Measurements from ENCODE around the gene MTCH1.

MTCH1 gene

GRCh38 chr6:36986704-36987047 lies 680 bp upstream of the MTCH1 start:
- no peak for TF ChIP-seq CREB1 (IDR thresholded peaks at IDR 0.05; ENCODE audit: low read depth)
- TF ChIP-seq TCF12 (IDR thresholded peaks at IDR 0.05; ENCODE audit: low read depth): no peak

- TF ChIP-seq USF1 (IDR thresholded peaks at IDR 0.05) (no peak), EP300 (IDR thresholded peaks at IDR 0.05; ENCODE audit: borderline replicate concordance) (no peak), RAD21 (IDR thresholded peaks at IDR 0.05; ENCODE audit: low read depth) (no peak), NFIC (IDR thresholded peaks at IDR 0.05) (no peak)
Measured at GRCh38 chr6:36985417-36985807, 584 bp downstream of the MTCH1 start.

- no peak for TF ChIP-seq REST (IDR thresholded peaks at IDR 0.05; ENCODE audit: low read depth)
- no peak for TF ChIP-seq EGR1 (IDR thresholded peaks at IDR 0.05)
- no peak for TF ChIP-seq EP300 (IDR thresholded peaks at IDR 0.05; ENCODE audit: borderline replicate concordance)
- no peak for TF ChIP-seq CEBPB (IDR thresholded peaks at IDR 0.05)
- TF ChIP-seq TEAD4 (IDR thresholded peaks at IDR 0.05): no peak
- TF ChIP-seq RAD21 (IDR thresholded peaks at IDR 0.05; ENCODE audit: low read depth): no peak
- TF ChIP-seq ZBTB7A (IDR thresholded peaks at IDR 0.05; ENCODE audit: low read depth): no peak; the same call in 1 of the 2 replicates
- TF ChIP-seq TAF1 (IDR thresholded peaks at IDR 0.05; ENCODE audit: low read depth): no peak
- TF ChIP-seq YY1 (IDR thresholded peaks at IDR 0.05; ENCODE audit: low read depth): no peak
- no peak for TF ChIP-seq CREB1 (IDR thresholded peaks at IDR 0.05; ENCODE audit: low read depth)
- TF ChIP-seq USF1 (IDR thresholded peaks at IDR 0.05): no peak
- TF ChIP-seq NFIC (IDR thresholded peaks at IDR 0.05): no peak
- no peak for TF ChIP-seq MAX (IDR thresholded peaks at IDR 0.05)
- no peak for TF ChIP-seq FOXM1 (IDR thresholded peaks at IDR 0.05; ENCODE audit: borderline replicate concordance, low read depth)
Measured at GRCh38 chr6:36984581-36985416, 1.2 kb downstream of the MTCH1 start.

GRCh38 chr6:36983538-36983937 lies 2.5 kb downstream of the MTCH1 start:
- no peak for TF ChIP-seq FOXM1 (IDR thresholded peaks at IDR 0.05; ENCODE audit: borderline replicate concordance, low read depth)
- TF ChIP-seq TAF1 (IDR thresholded peaks at IDR 0.05; ENCODE audit: low read depth): no peak
- no peak for TF ChIP-seq RAD21 (IDR thresholded peaks at IDR 0.05; ENCODE audit: low read depth)
- no peak for TF ChIP-seq TCF12 (IDR thresholded peaks at IDR 0.05; ENCODE audit: low read depth)
- TF ChIP-seq NFIC (IDR thresholded peaks at IDR 0.05): no peak
- no peak for TF ChIP-seq ZBTB7A (IDR thresholded peaks at IDR 0.05; ENCODE audit: low read depth)
- TF ChIP-seq REST (IDR thresholded peaks at IDR 0.05; ENCODE audit: low read depth): no peak
- no peak for TF ChIP-seq YY1 (IDR thresholded peaks at IDR 0.05; ENCODE audit: low read depth)
- no peak for TF ChIP-seq TEAD4 (IDR thresholded peaks at IDR 0.05)
- no peak for TF ChIP-seq EGR1 (IDR thresholded peaks at IDR 0.05)
- TF ChIP-seq MAX (IDR thresholded peaks at IDR 0.05): no peak
- TF ChIP-seq EP300 (IDR thresholded peaks at IDR 0.05; ENCODE audit: borderline replicate concordance): no peak
- no peak for TF ChIP-seq CEBPB (IDR thresholded peaks at IDR 0.05)

GRCh38 chr6:36980876-36981619 lies 4.9 kb downstream of the MTCH1 start:
- TF ChIP-seq USF1 (IDR thresholded peaks at IDR 0.05) (no peak), CREB1 (IDR thresholded peaks at IDR 0.05; ENCODE audit: low read depth) (no peak), EGR1 (IDR thresholded peaks at IDR 0.05) (no peak), RAD21 (IDR thresholded peaks at IDR 0.05; ENCODE audit: low read depth) (no peak), TAF1 (IDR thresholded peaks at IDR 0.05; ENCODE audit: low read depth) (no peak), CEBPB (IDR thresholded peaks at IDR 0.05) (no peak), ZBTB7A (IDR thresholded peaks at IDR 0.05; ENCODE audit: low read depth) (no peak)
